HL-60 (cell line): ENCODE data around the gene TAGLN.

Experiments
- DNase-seq, 2 experiments: peaks; one replicate each; pipeline ENCODE4 v3.0.0-alpha.2; 2010 to 2020; ENCODE audit warnings: low read depth in 1 of 2, low spot score in 1 of 2
- H3K27ac ChIP-seq: fragments of 250-450 bp; sonication (Bioruptor Pico); replicated peaks from 2 replicates; pipeline ENCODE4 v1.5.1; 2020; ENCODE audit warnings: mild to moderate bottlenecking, moderate library complexity
- H3K27me3 ChIP-seq: fragments of 250-450 bp; sonication (Bioruptor Pico); 2 replicates; pipeline ENCODE4 v1.5.1; 2021; ENCODE audit warnings: mild to moderate bottlenecking, moderate library complexity; ENCODE audit not compliant: insufficient read depth, poor library complexity, severe bottlenecking
- H3K4me3 ChIP-seq: replicated peaks from 2 replicates; pipeline ENCODE4 v1.5.1; 2011; ENCODE audit warnings: mild to moderate bottlenecking, control low read depth, low read length; ENCODE audit not compliant: insufficient read depth
- CTCF ChIP-seq: IDR thresholded peaks from one replicate; pipeline ENCODE4 v1.5.1; 2011; ENCODE audit warnings: low read length, control low read depth, inconsistent platforms; ENCODE audit not compliant: insufficient read depth
- GABPA ChIP-seq: IDR thresholded peaks from 2 replicates; pipeline ENCODE4 v1.6.1; 2012; ENCODE audit warnings: low read depth
- POLR2AphosphoS5 ChIP-seq: IDR thresholded peaks from 2 replicates; pipeline ENCODE4 v1.6.1; 2012; ENCODE audit warnings: low read depth
- REST ChIP-seq: IDR thresholded peaks from 2 replicates; pipeline ENCODE4 v1.6.1; 2012; ENCODE audit warnings: low read depth; ENCODE audit not compliant: insufficient replicate concordance
- SPI1 ChIP-seq: IDR thresholded peaks from 2 replicates; pipeline ENCODE4 v1.6.1; 2012; ENCODE audit warnings: low read depth, mild to moderate bottlenecking, borderline replicate concordance

Gene TAGLN

GRCh38 chr11:117197006-117197405 lies 2.2 kb upstream of the TAGLN start:
- TF ChIP-seq REST (no peak), CTCF (no peak), SPI1 (no peak), GABPA (no peak), POLR2AphosphoS5 (no peak)
- H3K4me3 ChIP-seq, result no peak overlapping the region
- H3K27me3 ChIP-seq, result no peaks in the 10 kb centered on the region
- H3K27ac ChIP-seq, result no peak overlapping the region
- DNase-seq, result no peak

GRCh38 chr11:117197516-117198456 lies 1.4 kb upstream of the TAGLN start:
- H3K27ac ChIP-seq, result no peak overlapping the region
- no peaks in the 10 kb centered on the region for H3K27me3 ChIP-seq
- no peak for DNase-seq
- TF ChIP-seq SPI1 (no peak), POLR2AphosphoS5 (no peak), REST (no peak), CTCF (no peak)
- no peak overlapping the region for H3K4me3 ChIP-seq

- Histone ChIP-seq H3K27ac (no peak overlapping the region), H3K27me3 (no peaks in the 10 kb centered on the region), H3K4me3 (no peak overlapping the region)
- TF ChIP-seq POLR2AphosphoS5 (no peak), GABPA (no peak), SPI1 (no peak)
- no peak for DNase-seq
Observed at GRCh38 chr11:117198613-117199012, 557 bp upstream of the TAGLN start.

- TF ChIP-seq POLR2AphosphoS5 (no peak), REST (no peak)
- no peak for DNase-seq
- Histone ChIP-seq H3K4me3 (no peak overlapping the region), H3K27me3 (no peaks in the 10 kb centered on the region), H3K27ac (no peak overlapping the region)
Observed at GRCh38 chr11:117199916-117200812, 994 bp downstream of the TAGLN start.
